ENCODE measurements around the gene RUVBL1. TPM values are rescaled to one million over a fixed set of nuclear protein-coding genes. Genes with fewer than 3 reads are reported as not detected.

RUVBL1 gene
- polyA plus RNA-seq, 1 donor: 67.2 TPM

DNA sequence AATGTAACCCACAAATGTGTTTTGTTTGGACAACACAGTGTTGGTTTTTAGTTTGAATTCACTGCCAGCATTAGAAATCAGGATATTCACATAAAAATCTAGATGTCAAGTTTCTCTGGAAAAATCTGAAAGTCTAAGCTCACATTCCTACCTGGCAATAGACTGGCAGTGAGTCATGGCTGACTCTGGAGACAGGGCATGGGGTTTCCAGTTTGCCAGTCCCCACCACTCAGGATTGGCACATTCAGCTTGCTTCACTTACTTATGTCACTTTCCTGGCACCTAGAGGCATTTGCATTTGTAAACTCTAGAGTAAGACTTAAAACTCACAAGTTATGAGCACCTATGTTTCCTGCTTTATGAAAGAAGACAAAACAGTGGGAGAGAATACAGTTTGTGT is 90.5 kb downstream of the RUVBL1 start:
- DNase-seq: no peak

Other genes with a start within 250 kb of the RUVBL1 start
- 1.5 TPM for gene KBTBD12, start 208.6 kb downstream of the RUVBL1 start, polyA plus RNA-seq (ENCODE audit: insufficient read length)
- 175 TPM for gene SEC61A1, start 71.4 kb downstream of the RUVBL1 start, polyA plus RNA-seq (ENCODE audit: insufficient read length)
- 22.9 TPM for gene EEFSEC, start 29.7 kb upstream of the RUVBL1 start, polyA plus RNA-seq (ENCODE audit: insufficient read length)